ENCODE results near the gene KCNIP3. TPM values are rescaled to one million over a fixed set of nuclear protein-coding genes. Genes with fewer than 3 reads are reported as not detected.
"Not testable (repeated sequence)": the region's sequence is repeated elsewhere in the genome, so short reads cannot be mapped to it uniquely, and the experiment has no call there.

The KCNIP3 gene
- polyA plus RNA-seq, 1 donor from 2014 or later = not detected

DNA sequence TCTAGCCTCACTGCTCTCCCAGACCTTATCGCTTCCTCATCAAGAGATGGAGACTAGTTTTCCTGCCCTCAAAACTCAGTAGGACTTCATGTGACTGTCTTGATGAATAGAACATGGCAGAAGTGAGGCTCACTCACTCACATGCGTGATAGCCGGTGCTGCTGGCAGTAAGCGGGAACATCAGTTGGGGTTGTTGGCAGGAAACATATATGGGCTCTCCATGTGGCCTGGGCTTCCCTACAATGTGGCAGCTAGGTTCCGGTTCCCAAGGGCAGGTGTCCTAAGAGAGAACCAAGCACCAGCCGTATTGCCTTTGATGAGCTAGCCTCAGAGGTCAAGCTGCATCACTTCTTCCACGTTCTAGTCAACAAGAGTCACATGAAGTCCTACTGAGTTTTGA, 90.2 kb downstream of the KCNIP3 start:
- Mint-ChIP-seq H3K4me3 (no peak overlapping the region), H3K4me1 (no peaks in the 10 kb centered on the region), H3K27me3 (peaks cover 6% of the 10 kb centered on the region)

DNA sequence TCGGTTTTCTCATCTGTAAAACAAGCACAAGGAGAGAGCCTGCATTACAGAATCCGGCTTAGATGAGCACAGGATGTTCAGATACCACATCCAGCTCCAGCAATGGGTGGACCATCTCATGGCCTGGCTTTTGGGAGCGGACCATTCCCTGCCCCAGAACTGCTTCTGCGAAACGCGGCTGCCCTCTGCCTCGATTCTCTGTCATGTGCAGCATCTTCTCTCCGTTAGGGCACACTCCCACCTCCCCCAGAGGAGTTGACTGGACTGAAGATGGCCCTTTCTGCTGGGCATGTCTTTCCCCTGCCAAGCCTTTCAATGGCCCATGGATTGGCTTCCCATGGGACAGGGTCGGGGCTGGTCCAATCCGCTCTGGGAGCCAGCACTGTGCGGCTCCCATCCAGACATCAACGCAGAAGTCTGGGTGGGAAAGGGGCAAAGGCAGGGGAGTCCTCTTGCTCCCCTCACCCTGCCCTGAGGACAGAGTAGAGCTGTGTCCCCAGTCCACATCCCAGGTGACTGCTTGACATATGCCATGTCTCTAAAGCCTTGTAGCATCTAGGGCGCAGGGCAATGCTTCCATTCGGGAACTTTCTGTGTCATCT, 91.0 kb downstream of the KCNIP3 start:
- Mint-ChIP-seq H3K4me3 (no peak overlapping the region), H3K9me3 (no peaks in the 10 kb centered on the region), H3K36me3 (no peaks in the 10 kb centered on the region), H3K27ac (no peak overlapping the region), H3K4me1 (no peaks in the 10 kb centered on the region), H3K27me3 (peaks cover 6% of the 10 kb centered on the region)

More for the DNA sequence above, 90.2 kb downstream of the KCNIP3 start:
- no peaks in the 10 kb centered on the region for H3K9me3 Mint-ChIP-seq
- no peak overlapping the region for H3K27ac Mint-ChIP-seq
- no peaks in the 10 kb centered on the region for H3K36me3 Mint-ChIP-seq

DNA sequence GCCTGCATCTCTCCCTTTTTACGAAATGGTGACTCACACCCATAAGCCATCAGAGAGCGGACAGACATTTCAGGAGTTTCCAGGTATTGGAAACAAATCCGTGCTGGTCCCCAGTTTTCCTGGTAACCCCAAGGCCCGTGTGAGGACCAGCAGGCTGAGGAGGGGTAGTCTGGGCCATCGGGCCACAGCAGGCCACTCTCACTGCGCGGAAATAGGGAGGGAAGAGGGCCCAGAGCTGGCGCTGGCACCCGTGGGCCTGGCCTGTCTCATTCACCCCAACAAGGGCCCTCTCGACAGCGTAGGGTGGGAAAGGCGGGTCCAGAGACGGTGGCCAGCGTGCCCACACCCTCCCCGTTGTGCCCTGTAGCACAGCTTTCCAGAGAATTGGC, 91.7 kb downstream of the KCNIP3 start:
- no peak overlapping the region for H3K4me3 Mint-ChIP-seq
- H3K27ac Mint-ChIP-seq = no peak overlapping the region
- peaks cover 6% of the 10 kb centered on the region for H3K27me3 Mint-ChIP-seq
- H3K36me3 Mint-ChIP-seq = peaks cover 1% of the 10 kb centered on the region
- no peaks in the 10 kb centered on the region for H3K4me1 Mint-ChIP-seq
- no peaks in the 10 kb centered on the region for H3K9me3 Mint-ChIP-seq

DNA sequence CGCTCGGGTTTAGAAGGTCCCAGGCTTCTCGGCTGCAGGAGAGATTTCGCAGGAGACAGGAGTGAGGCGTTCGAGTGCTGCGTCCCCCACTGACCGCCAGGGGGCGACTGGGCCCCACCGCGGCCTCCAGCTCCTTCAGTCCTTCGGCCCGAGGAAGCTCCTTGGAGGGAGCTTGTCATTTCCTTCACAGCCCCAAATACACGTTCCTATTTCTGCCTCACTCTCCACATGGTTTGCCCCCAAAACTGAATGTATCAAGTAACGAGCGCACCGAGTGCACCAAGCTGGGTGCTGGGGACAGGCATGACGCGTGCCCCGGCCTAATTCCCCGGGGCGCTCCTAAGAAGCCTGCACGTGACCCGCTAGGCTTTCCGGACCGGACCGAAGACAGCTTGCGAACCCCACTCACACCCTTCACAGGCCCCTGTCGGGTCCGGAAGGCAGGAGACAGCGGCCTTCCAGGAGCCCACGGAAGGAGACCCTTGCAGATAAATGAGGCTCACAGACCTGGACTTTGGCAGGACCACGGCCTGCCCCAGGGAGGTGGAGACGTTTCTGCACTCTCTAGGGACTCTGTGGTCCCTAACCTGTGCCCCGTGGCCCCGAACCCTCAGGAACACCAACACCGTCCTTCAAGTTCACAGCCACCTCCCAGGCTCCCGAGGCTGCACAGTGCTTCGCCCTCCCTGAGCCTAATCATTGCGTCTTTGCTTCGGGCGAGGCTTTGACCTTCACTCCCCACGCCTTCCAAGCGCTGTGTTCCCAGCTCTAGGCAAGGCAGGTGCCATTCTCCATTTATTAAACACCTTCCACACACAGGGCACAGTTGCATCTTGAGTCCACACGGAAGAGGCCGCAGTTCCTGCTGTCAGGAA, 92.3 kb downstream of the KCNIP3 start:
- Mint-ChIP-seq H3K4me1 (no peaks in the 10 kb centered on the region), H3K4me3 (no peak overlapping the region), H3K36me3 (peaks cover 1% of the 10 kb centered on the region), H3K27me3 (peaks cover 4% of the 10 kb centered on the region), H3K27ac (no peak overlapping the region), H3K9me3 (no peaks in the 10 kb centered on the region)

DNA sequence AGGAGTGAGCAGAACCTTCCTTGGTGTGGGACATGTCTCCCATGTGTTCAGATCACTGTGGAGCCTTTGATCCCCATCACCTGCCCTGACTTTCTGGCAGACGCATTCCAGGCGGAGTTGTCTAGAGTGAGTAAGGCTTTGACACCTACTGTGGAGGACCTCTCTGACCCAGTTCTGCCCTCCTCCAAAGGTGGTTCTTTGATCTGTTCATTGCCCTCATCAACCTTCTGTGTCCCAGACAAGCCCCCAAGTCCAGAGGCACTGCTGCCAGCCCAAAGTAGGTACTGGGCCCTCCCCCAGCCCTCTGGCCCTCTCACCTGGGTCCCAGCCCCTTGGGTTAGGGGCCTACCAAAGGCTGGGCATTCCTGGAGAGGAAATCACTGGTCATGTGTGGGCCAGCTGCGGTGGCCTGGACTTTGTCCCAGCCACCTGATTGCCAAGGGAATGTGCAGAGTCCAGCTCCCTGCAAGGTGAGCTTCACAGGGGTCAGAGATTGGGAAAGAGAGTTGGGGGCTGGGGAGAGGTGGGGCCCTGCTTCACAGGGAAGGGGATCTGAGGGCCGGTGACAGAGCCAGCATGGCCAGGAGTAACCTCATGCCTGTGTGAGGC, 93.2 kb downstream of the KCNIP3 start:
- peaks cover 1% of the 10 kb centered on the region for H3K36me3 Mint-ChIP-seq
- no peak overlapping the region for H3K27ac Mint-ChIP-seq
- H3K4me3 Mint-ChIP-seq = peak overlapping the region in 1 of 4 donors; percentile 27
- H3K9me3 Mint-ChIP-seq = no peaks in the 10 kb centered on the region
- peaks cover 4% of the 10 kb centered on the region for H3K27me3 Mint-ChIP-seq
- no peaks in the 10 kb centered on the region for H3K4me1 Mint-ChIP-seq

DNA sequence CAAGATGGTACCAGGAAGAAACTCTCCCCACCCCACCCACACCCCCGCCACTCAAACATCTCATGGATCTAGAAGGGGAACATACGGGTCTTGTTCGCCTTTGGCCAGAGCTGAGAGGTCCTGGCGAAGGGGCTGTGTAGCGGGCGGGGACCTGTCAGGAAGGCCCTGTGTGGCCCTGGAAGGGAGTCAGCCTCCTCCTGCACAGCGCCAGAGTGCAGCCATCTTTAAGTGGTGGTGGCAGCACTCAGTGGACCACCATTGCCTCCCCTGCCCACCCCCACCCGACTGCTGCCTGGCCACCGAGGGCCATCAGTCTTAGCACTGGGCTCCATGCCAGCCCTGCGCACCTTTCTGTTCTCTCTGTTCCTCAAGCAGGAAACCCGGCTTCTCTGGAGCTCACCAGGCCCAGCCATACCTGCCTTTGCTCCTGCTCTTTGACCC, 93.8 kb downstream of the KCNIP3 start:
- Mint-ChIP-seq H3K9me3 (no peaks in the 10 kb centered on the region), H3K4me3 (no peak overlapping the region), H3K4me1 (no peaks in the 10 kb centered on the region), H3K27me3 (peaks cover 4% of the 10 kb centered on the region), H3K27ac (no peak overlapping the region), H3K36me3 (peaks cover 1% of the 10 kb centered on the region)

DNA sequence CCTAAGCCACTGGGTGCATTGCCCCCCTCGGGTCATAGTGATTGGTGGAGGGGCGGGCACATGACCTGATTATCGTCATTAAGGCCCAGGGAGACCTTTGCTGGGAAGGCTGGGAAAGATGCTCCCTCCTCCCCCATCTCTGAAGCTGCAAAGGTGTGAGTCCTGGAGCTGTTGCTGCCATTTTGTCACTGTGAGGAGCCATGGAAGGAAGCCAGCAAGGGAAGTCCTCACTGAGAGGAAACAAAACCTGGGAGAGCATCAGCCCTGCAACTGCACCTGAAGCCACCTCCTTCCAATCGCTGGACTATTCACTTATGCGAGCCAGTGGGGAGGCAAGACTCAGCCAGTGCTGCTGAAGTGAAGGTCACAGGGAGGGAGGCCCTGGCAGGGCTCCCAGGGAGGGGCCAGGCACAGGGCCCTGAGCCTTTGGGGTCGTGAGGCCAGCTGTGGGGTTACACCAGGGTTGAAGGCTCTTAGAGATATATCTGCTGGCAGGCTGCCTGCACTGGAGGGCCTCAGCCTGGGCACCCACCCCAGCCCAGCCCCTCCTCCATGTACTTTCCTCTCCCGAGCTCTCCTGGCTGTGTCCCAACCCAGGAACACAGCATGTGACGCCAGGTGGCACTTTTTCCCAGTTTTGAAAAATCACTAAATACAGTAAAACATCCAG, 94.6 kb downstream of the KCNIP3 start:
- H3K4me1 Mint-ChIP-seq = no peaks in the 10 kb centered on the region
- H3K27me3 Mint-ChIP-seq = peaks cover 1% of the 10 kb centered on the region
- H3K36me3 Mint-ChIP-seq = peaks cover 1% of the 10 kb centered on the region
- no peak overlapping the region for H3K4me3 Mint-ChIP-seq
- no peak overlapping the region for H3K27ac Mint-ChIP-seq
- H3K9me3 Mint-ChIP-seq = no peaks in the 10 kb centered on the region

DNA sequence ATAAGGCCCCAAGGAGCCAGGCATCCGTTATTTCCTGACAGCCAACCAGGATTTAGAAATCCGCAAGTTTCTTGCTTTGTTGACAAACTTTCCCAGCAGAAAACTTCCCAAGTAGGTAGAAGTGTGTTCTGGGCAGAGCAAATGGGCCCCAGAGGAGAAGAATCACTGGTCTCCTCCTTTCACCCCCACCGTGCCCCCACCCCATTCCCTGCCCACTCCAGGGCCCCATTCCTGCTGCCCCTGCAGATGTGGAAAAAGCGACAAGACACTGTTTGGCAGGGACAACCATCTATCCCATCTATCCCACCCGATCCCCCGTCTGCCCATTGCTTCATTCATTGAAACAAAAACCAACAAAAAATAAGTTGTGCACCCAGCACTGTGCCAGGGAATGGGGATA, 95.2 kb downstream of the KCNIP3 start:
- Mint-ChIP-seq H3K36me3 (peaks cover 1% of the 10 kb centered on the region), H3K9me3 (no peaks in the 10 kb centered on the region), H3K27me3 (peaks cover 1% of the 10 kb centered on the region), H3K4me1 (no peaks in the 10 kb centered on the region), H3K4me3 (no peak overlapping the region), H3K27ac (peak overlapping the region in 1 of 3 donors; percentile 57)

DNA sequence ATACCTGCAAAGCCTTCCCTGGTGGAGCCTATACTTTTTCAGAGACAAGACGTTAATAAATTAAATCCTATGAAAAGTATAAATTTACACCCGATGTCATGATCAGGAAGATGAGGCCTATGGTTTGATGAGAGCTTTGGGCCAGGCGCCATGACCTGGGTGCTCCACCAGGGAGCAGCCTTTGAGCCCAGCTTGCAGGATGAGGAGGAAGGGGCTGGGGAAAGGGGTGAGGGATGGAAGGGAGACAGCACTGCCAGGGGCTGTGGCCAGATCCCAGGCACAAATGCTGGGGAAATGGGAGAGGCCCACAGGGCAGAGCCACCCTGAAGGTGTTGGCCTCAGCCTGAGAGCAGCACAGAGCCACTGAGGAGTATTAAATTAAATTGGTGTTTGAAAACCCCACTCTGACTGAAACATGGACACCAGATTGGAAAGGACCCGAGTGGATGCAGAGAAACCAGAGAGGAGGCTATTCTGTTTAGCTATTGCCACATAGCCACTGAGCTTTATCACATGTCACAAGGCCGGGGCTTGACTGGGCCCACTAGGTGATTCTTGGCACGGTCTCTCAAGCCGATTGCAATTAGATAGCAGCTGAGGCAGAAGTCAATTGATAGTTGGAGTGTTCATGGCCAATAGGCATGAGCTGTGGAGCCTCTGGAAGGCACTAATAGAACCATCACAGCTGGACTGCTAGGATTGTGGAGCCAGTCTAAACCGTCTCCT, 95.7 kb downstream of the KCNIP3 start:
- Mint-ChIP-seq H3K27me3 (peaks cover 1% of the 10 kb centered on the region), H3K9me3 (no peaks in the 10 kb centered on the region), H3K27ac (peak overlapping the region in 1 of 3 donors; percentile 57), H3K36me3 (peaks cover 1% of the 10 kb centered on the region), H3K4me1 (no peaks in the 10 kb centered on the region), H3K4me3 (no peak overlapping the region)

DNA sequence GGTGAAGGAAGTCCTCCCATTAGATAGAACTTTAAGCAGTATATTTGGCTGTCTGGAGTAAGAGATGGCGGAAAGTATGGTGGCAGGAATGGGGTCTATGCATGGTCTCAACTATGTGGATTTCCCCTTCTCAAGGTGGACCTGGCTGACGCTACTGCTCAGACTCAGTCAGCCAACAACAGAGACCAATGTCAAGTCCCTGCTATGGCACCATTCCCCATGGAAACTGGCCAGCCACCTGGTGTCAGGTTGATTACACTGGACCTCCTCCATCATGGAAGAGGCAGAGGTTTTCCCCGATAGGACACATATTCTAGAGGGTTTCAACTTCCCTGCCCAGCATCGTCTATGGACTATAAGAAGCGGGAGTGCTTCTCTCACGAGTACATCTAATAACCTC, 96.8 kb downstream of the KCNIP3 start:
- Mint-ChIP-seq H3K4me1 (peaks cover 0 to 2% (median 0%) of the 10 kb centered on the region in 3 donors), H3K9me3 (no peaks in the 10 kb centered on the region), H3K36me3 (peaks cover 1% of the 10 kb centered on the region), H3K27ac (no peak overlapping the region), H3K27me3 (no peaks in the 10 kb centered on the region), H3K4me3 (no peak overlapping the region)

DNA sequence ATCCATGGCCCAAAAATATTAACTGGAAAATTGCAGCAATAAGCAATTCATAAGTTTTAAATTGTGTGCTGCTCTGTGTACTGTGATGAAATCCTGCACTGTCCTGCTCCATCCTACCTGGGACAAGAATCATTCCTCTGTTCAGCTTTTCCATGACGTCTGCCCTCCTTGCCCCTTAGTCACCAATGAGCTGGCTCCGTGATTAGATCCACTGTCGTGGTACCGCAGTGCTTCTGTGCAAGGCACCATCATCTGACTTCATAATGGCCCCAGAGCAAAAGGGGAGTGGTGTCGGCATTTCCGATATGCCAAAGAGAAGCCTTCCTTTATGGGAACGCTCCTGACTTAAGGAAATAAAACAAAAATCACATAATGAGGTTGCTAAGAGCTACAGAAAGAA, 101.9 kb downstream of the KCNIP3 start:
- Mint-ChIP-seq H3K36me3 (peaks cover 1% of the 10 kb centered on the region), H3K4me3 (no peak overlapping the region), H3K9me3 (no peaks in the 10 kb centered on the region), H3K27ac (no peak overlapping the region), H3K4me1 (peaks cover 11 to 17% (median 14%) of the 10 kb centered on the region in 3 donors), H3K27me3 (no peaks in the 10 kb centered on the region)

DNA sequence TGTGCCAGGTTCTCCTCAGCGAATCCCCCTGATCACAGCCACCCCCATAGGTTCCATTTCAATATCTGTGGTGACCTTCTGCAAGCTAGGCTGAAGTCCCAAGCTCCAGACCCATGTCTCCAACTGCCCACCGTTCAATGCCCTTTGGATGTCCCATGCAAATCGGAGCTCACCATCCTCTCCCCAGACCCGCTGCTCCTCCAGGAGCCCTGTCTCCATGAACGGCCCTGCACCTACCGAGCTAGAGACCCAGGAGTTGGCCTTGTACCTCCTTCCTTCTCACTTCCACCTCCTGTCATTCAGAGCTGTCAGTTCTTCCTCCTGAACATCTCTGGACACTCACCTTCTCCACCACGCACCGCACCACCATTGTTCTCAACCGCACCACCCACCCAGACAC, 104.3 kb downstream of the KCNIP3 start:
- no peaks in the 10 kb centered on the region for H3K9me3 Mint-ChIP-seq
- peaks cover 1% of the 10 kb centered on the region for H3K36me3 Mint-ChIP-seq
- no peaks in the 10 kb centered on the region for H3K27me3 Mint-ChIP-seq
- peak overlapping the region in 2 of 3 donors; percentile 85 to 89 for H3K27ac Mint-ChIP-seq
- peaks cover 11 to 17% (median 14%) of the 10 kb centered on the region in 3 donors for H3K4me1 Mint-ChIP-seq
- peak overlapping the region; percentile 97 to 99 (median 99) for H3K4me3 Mint-ChIP-seq

DNA sequence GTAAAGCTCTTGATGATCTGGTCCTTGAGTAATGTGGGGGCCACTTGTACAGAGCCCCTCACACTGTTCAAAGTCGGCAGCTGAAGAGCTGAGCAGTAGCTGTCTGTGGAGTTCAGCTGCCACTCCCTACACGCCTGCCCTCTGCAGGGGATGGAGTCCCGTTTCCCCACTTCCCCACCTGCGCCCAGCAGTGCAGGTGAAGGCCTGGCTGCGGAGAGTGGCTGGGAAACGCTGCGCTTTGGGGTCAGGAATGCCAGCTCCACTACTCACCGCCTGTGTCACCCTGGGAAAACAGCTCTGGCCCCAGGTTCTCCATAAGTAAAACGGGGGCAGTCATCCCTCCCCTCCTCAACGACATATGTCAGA, 104.8 kb downstream of the KCNIP3 start:
- Mint-ChIP-seq H3K4me3 (peak overlapping the region; percentile 97 to 99 (median 99)), H3K4me1 (peaks cover 11 to 17% (median 14%) of the 10 kb centered on the region in 3 donors), H3K27ac (peak overlapping the region; percentile 85 to 93 (median 93))
- not testable (repeated sequence) for H3K27me3 Mint-ChIP-seq, H3K9me3 Mint-ChIP-seq, H3K36me3 Mint-ChIP-seq

DNA sequence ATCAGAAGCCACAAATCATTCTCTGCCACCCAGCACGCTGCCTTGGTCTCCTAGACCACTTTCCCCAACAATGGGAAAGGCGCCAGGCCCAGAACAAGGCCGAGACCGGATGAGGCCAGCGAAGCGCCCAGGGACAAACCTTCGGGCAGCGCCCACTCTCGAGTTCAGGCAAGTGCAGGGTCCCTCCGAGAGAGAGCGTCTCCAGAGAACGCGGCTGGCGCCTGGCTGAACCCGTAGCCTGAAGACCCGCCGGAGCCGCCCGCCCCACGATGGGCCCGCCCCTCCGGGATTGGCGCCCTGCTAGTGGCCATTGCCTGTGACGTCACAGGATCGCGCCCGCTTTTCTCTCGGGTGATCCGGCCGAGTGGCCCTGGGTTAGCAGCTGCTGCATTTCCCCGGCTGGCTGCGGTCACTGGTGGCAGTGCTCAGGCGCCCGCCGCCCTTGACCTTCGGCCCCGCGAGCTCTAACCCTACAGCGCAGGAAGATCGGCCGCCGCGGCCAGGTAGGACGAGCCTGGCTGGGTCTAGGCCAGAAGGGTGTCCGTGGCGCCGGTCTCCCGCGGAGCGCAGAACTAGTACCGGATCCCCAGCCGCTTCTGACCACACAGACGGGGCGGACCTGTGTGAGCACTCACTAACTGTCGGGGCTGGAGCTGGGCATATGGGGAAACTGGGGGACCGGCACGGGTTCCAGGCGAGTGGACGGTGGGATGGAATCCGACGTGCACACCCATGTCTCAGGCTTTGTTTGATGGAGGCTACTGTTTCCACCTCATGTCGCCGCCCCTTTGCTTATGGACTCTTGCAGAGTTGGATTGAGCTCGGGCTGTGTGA, 105.4 kb downstream of the KCNIP3 start, which contains the start of gene FAHD2A:
TSS of gene FAHD2A (plus strand) at position 339 of the 834 bp plus-strand sequence. CDS start 2,851 bp downstream, outside the sequence.
- Mint-ChIP-seq H3K4me1 (peaks cover 11 to 17% (median 14%) of the 10 kb centered on the region in 3 donors), H3K27me3 (no peaks in the 10 kb centered on the region), H3K4me3 (peak within 1 kb of the TSS; percentile 97 to 99 (median 99)), H3K9me3 (no peaks in the 10 kb centered on the region), H3K36me3 (peaks cover 1% of the 10 kb centered on the region), H3K27ac (peak within 1 kb of the TSS; percentile 85 to 93 (median 93))
